Heart right ventricle (tissue), 16 donors: ENCODE measurements around the gene ERAL1. TPM values are rescaled to one million over a fixed set of nuclear protein-coding genes. Genes with fewer than 3 reads are reported as not detected.
A peak's percentile ranks its signal among the peaks of the same experiment; 100 is the strongest.
"Not testable (repeated sequence)": the region's sequence is repeated elsewhere in the genome, so short reads cannot be mapped to it uniquely, and the experiment has no call there.

Source experiments
- ATAC-seq, 8 donors: fragments of 200-7000 bp; cut with Tn5 transposase; one replicate each; pipeline ENCODE4 v1.9.1; 2020; ENCODE audit warnings: mild to moderate bottlenecking in 8 of 8, moderate library complexity in 8 of 8, moderate number of reproducible peaks in 1 of 8
- DNase-seq, 2 donors: peaks; one replicate each; pipeline ENCODE4 v3.0.0-alpha.2; 2020
- H3K27ac ChIP-seq, 10 donors: fragments of 200-600 bp; sonication (generic) in 2 of 10; one replicate each; pipeline versions ENCODE4 v1.5.0 to v1.8.0; 2020 to 2022; ENCODE audit warnings: mild to moderate bottlenecking in 3 of 10
- H3K27me3 ChIP-seq, 7 donors: fragments of 200-600 bp; one replicate each; pipeline ENCODE4 v1.8.0; 2021 to 2022; ENCODE audit warnings: mild to moderate bottlenecking in 2 of 7
- H3K36me3 ChIP-seq, 9 donors: fragments of 200-600 bp; sonication (generic) in 1 of 9; one replicate each; pipeline versions ENCODE4 v1.5.0 to v1.8.0; 2020 to 2022; ENCODE audit warnings: mild to moderate bottlenecking in 2 of 9
- H3K4me1 ChIP-seq, 9 donors: fragments of 200-600 bp; sonication (generic) in 1 of 9; one replicate each; pipeline versions ENCODE4 v1.5.0 to v1.8.0; 2020 to 2022; ENCODE audit warnings: mild to moderate bottlenecking in 4 of 9
- H3K4me3 ChIP-seq, 10 donors: fragments of 200-600 bp; sonication (generic) in 2 of 10; one replicate each; pipeline versions ENCODE4 v1.5.0 to v1.8.0; 2020 to 2022; ENCODE audit warnings: mild to moderate bottlenecking in 7 of 10, moderate library complexity in 2 of 10
- H3K9me3 ChIP-seq, 11 donors: fragments of 200-600 bp in 10 of 11; sonication (generic) in 2 of 11; one replicate each; pipeline versions ENCODE4 v1.5.0 to v1.8.0; 2013 to 2022; ENCODE audit warnings: mild to moderate bottlenecking in 2 of 11, control low read depth in 1 of 11, moderate library complexity in 1 of 11
- WGBS, 2 donors: extraction: QIAGEN DNeasy Blood & Tissue Kit; methylation state at CpG; one replicate each; pipeline ENCODE4 v1.1.7; 2013; ENCODE audit warnings: inconsistent platforms in 1 of 2; 5-methylcytosine and 5-hydroxymethylcytosine counted together
- intact Hi-C, 10 donors: fragments of 100-400 bp; cut with DNase I; formaldehyde crosslinking; loops; one replicate each; pipeline versions ENCODE4 v1.11.1 to v1.14.2; 2022
- polyA plus RNA-seq, 2 donors: library from polyadenylated mRNA; stranded (reverse); fragments of 200-250 nt; gene quantifications; one replicate each; pipeline ENCODE4 v1.2.3, GENCODE V29; 2013
- total RNA-seq, 10 donors: library from RNA; stranded (reverse); fragmentation: NEBNext Ultra II Directional in 3 of 10; extraction: Animal tissue kit (Norgen Biotek cat#: 25700) in 3 of 10; gene quantifications; one replicate each; pipeline versions ENCODE4 v1.2.1 to v1.2.4, GENCODE V29; 2021 to 2023
- TF ChIP-seq, protein P1 (sequence below), 9 donors: fragments of 200-600 bp; sonication (generic) in 2 of 9; IDR thresholded peaks; one replicate each; pipeline versions ENCODE4 v1.5.0 to v1.8.0; 2021 to 2022; ENCODE audit warnings: antibody characterized with exemption in 9 of 9, mild to moderate bottlenecking in 5 of 9, moderate library complexity in 1 of 9
- donor health status: Arrhythmogenic right ventricular cardiomyopathy.
- donor health status: ischemic (EF 13 %, LVEDD 7.1; RV severe dilation, severe dysfunction).
- donor health status: healthy with polysubstance abuse.
- donor health status: DM: no; HTN: yes; CAD: no.
- donor health status: DM: no; HTN: no; CAD: no.
- donor health status: ischemic (EF 25% LVEDD 6.9; RV normal size, moderate dysfunction).
- donor health status: ischemic (EF 25% LVEDD 5.7; RV mildly dilated, moderate dysfunction).
- donor health status: healthy.
- donor health status: DM: yes; HTN: yes; CAD: no.
- donor health status: Ischemic cardiomyopathy.
- donor health status: ischemic (EF 35%, LVEDD 5.7; RV mildly dilated, moderate dysfunction).
- donor health status: nonischemic (EF 11% LVEDD 7.7; RV severe dilation, severe dysfunction).
- donor health status: DM: yes; HTN: yes; CAD: no.
- donor health status: PGD.
- donor health status: ischemic (EF 29% LVEDD 5.4; RV normal size, mild dysfunction).
- donor health status: nonischemic (EF 23%, LVEDD 6.1; RV moderate dilation, normal function).

The ERAL1 gene
- total and polyA plus RNA-seq, 12 donors: 32.3 to 48.2 (median 39.2) TPM

DNA sequence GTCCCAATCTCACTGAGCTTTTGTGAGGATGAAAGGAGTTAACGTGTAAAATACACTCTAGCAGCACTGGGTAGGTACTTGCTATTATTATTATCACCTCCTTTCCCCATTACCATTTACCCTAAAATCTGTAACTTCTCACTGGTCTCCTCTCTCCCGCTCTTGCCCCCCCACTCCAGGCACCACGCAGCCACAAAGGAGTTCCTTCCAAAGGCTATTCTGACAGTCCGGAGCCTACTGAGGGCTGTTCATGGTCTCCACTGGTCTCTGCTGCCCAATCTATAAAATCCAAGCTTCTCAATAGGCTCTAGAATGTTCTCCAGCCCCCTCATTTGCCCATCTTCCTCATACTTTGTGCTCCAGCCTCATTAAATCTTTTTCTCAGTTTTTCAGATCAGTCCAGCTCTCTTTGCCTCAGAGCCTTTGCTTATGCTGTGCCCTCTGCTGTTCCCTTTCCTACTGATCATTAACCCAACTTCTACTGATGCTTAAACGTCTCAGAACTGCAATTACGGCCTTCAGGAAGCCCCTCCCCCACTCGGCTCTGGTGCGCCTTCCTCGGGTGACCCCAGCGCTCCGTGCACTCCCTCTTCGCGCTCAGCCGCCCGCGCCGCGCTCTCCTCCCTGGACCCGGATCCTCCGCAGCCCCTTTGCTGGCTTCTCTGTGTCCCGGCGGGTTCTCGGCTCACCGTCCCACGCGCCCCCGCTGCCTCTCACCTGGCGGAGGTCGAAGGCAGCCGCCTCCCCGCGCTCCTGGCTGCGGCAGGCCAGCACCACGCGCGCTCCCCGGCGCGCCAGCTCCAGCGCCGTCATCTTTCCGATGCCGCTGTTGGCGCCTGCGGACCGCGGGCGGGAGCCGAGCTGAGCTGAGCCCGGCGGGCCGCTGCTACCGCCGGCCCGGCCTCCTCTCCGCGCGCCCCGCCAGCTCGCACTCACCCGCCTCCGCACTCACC, 47.3 kb downstream of the ERAL1 start:
- Histone ChIP-seq H3K4me3 (peak overlapping the region; percentile 19 to 83 (median 73)), H3K4me1 (peaks cover 4 to 44% (median 17%) of the 10 kb centered on the region in 9 donors), H3K36me3 (peaks cover 0 to 20% (median 18%) of the 10 kb centered on the region in 9 donors), H3K9me3 (no peaks in the 10 kb centered on the region), H3K27me3 (no peaks in the 10 kb centered on the region), H3K27ac (peak overlapping the region; percentile 48 to 88 (median 78))
- ATAC-seq (peak; percentile 14 to 54 (median 45)), DNase-seq (peak in 1 of 2 donors; percentile 52)
- WGBS, 2 donors: 6% methylated on average over 61 to 62 of the region's 62 CpGs
- TF ChIP-seq, protein P1, sequence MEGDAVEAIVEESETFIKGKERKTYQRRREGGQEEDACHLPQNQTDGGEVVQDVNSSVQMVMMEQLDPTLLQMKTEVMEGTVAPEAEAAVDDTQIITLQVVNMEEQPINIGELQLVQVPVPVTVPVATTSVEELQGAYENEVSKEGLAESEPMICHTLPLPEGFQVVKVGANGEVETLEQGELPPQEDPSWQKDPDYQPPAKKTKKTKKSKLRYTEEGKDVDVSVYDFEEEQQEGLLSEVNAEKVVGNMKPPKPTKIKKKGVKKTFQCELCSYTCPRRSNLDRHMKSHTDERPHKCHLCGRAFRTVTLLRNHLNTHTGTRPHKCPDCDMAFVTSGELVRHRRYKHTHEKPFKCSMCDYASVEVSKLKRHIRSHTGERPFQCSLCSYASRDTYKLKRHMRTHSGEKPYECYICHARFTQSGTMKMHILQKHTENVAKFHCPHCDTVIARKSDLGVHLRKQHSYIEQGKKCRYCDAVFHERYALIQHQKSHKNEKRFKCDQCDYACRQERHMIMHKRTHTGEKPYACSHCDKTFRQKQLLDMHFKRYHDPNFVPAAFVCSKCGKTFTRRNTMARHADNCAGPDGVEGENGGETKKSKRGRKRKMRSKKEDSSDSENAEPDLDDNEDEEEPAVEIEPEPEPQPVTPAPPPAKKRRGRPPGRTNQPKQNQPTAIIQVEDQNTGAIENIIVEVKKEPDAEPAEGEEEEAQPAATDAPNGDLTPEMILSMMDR (IDR thresholded peaks at IDR 0.05): no peak
- intact Hi-C loops: loop anchor here in 7 of 10 donors (5.0 to 10.0 kb wide), 7 partner anchors 35 to 175 kb away; partner anchors contain the start of genes ERAL1 (in 1 of the 7), NEK8 (in 1 of the 7) and TLCD1 (in 1 of the 7)

DNA sequence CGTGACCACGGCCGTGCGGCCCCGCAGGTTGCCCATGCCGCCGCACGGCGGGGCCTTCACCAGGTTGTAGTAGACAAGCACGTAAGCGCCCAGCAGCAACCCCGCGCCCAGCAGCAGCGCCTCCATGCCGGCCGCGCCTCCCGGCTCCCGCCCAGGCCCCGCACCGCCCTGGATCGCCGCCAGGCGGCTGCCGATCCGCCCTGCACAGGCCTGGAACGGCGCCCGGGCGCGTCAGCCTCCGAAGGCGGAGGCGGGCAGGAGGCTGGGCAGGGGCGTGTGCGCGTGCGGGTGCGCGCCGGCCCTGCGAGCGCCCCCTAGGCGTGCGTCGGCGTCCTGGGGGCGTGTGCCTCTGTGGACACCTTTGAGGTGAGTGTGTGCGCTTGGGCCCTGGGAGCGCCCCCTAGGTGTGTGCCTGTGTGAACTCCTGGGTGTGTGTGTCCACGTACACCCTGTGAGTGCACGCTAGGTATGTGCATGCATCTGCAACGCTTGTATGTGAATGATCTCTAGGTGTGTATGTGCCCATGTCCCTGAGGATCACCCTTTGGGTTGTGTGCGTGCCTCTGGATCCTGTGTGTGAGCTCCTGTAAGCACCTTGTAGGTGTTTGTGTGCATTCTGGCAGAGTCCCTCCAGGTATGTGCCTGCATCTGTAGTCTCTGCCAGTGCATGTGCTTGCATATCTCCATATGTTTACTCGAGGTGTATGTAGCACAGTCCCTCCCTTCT, 48.2 kb downstream of the ERAL1 start, which contains the start of gene DHRS13:
TSS of gene DHRS13 (minus strand) at position 261 of the 727 bp plus-strand sequence. CDS start at position 126, 135 bp downstream.
- H3K4me3 ChIP-seq: peak within 1 kb of the TSS; percentile 19 to 83 (median 73)
- H3K27me3 ChIP-seq: no peaks in the 10 kb centered on the region
- WGBS, 2 donors: 1% methylated on average over 46 to 55 of the region's 55 CpGs
- peak within 1 kb of the TSS; percentile 48 to 88 (median 78) for H3K27ac ChIP-seq
- no peaks in the 10 kb centered on the region for H3K9me3 ChIP-seq
- peaks cover 0 to 29% (median 24%) of the 10 kb centered on the region in 9 donors for H3K36me3 ChIP-seq
- H3K4me1 ChIP-seq: peaks cover 6 to 49% (median 22%) of the 10 kb centered on the region in 9 donors
- DNase-seq (peak; percentile 85 to 93), ATAC-seq (peak; percentile 89 to 94 (median 92))
- TF ChIP-seq, protein P1 (IDR thresholded peaks at IDR 0.05): peak; percentile 62 to 94 (median 86)
- intact Hi-C loops: loop anchor here in 7 of 10 donors (5.0 to 10.0 kb wide), 7 partner anchors 34 to 176 kb away; partner anchors contain the start of genes ERAL1 (in 1 of the 7), NEK8 (in 1 of the 7) and TLCD1 (in 1 of the 7)

DNA sequence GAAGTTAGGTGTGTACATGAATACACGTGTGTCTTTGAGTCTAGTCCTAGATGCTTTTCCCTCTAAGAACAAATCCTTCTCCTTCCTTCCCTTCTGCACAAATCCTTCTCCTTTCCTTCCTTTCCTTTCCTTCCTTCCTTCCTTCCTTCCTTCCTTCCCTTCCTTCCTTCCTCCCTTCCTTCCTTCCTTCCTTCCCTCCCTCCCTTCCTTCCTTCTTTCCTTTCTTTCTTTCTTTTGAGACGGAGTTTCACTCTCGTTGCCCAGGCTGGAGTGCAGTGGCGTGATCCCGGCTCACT, 48.7 kb downstream of the ERAL1 start:
- not testable (repeated sequence) for DNase-seq, ATAC-seq, H3K9me3 ChIP-seq, H3K27ac ChIP-seq, H3K27me3 ChIP-seq
- intact Hi-C loops: loop anchor here in 7 of 10 donors (5.0 to 10.0 kb wide), 7 partner anchors 34 to 176 kb away; partner anchors contain the start of genes ERAL1 (in 1 of the 7), NEK8 (in 1 of the 7) and TLCD1 (in 1 of the 7)
- 59 to 61% methylated on average over 5 of the region's 5 CpGs for WGBS, 2 donors
- Histone ChIP-seq H3K36me3 (peaks cover 0 to 34% (median 29%) of the 10 kb centered on the region in 9 donors), H3K4me1 (peaks cover 4 to 49% (median 24%) of the 10 kb centered on the region in 9 donors), H3K4me3 (peak overlapping the region in 2 of 10 donors; percentile 80 to 82)

DNA sequence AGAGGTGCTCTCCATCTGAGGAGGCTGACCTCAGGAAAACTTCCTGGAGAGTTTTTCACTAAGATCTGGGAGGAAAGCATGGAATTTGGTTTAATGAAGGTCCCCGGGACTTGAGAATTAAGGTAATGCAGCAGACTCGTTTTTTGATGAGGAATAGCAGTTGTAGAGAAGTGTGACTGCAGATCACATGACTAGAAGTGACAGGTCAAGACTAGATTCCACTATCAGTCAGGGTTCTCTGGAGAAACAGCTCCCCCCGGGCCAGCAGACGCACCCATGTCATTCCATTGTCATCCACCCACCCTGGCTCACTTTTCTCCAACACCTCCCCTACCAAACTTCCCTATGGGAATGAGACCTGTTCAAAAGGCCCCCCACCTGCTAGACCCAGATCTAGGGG, 50.0 kb downstream of the ERAL1 start:
- Histone ChIP-seq H3K4me1 (peaks cover 4 to 58% (median 33%) of the 10 kb centered on the region in 9 donors), H3K4me3 (no peak overlapping the region), H3K9me3 (no peaks in the 10 kb centered on the region), H3K36me3 (peaks cover 0 to 47% (median 40%) of the 10 kb centered on the region in 9 donors), H3K27me3 (no peaks in the 10 kb centered on the region), H3K27ac (no peak overlapping the region)
- intact Hi-C loops: loop anchor here in 8 of 10 donors (5.0 to 10.0 kb wide), 7 partner anchors 33 to 177 kb away; partner anchors contain the start of genes ERAL1 (in 1 of the 8), NEK8 (in 1 of the 8) and TLCD1 (in 1 of the 8)
- TF ChIP-seq, protein P1 (IDR thresholded peaks at IDR 0.05): no peak
- DNase-seq: no peak
- 48 to 55% methylated on average over 4 of the region's 4 CpGs for WGBS, 2 donors
- no peak for ATAC-seq
